Measurements from ENCODE around the gene GRIP2.

GRIP2 gene

DNA sequence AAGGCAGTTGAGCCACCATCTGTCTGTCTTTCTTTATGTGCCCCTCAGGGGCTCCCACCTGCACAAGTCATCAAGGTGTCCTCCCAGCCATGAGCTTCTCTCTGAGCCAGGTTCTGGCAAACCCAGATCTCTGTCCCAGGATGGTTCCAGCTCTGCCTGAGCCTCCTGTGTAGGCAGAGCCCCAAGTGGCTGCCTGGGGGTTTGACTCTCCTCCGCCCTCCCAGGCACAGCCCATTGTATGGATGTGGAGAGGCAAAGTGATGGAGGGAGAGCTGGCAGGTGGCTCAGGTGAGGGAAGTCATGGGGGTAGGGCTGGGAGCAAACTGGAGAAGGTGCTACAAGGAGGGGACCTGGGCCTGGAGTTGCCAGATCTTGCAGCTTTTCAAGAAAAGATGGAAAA lies 56.9 kb downstream of the GRIP2 start:
- H3K4me3 ChIP-seq (ENCODE audit: control insufficient read depth, low read depth, low read length) = no peak overlapping the region
- DNase-seq (ENCODE audit: low read depth) = no peak
- TF ChIP-seq, protein P1, sequence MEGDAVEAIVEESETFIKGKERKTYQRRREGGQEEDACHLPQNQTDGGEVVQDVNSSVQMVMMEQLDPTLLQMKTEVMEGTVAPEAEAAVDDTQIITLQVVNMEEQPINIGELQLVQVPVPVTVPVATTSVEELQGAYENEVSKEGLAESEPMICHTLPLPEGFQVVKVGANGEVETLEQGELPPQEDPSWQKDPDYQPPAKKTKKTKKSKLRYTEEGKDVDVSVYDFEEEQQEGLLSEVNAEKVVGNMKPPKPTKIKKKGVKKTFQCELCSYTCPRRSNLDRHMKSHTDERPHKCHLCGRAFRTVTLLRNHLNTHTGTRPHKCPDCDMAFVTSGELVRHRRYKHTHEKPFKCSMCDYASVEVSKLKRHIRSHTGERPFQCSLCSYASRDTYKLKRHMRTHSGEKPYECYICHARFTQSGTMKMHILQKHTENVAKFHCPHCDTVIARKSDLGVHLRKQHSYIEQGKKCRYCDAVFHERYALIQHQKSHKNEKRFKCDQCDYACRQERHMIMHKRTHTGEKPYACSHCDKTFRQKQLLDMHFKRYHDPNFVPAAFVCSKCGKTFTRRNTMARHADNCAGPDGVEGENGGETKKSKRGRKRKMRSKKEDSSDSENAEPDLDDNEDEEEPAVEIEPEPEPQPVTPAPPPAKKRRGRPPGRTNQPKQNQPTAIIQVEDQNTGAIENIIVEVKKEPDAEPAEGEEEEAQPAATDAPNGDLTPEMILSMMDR (conservative IDR thresholded peaks at IDR 0.05; ENCODE audit: control insufficient read depth, insufficient read depth, low read depth, low read length) = no peak

DNA sequence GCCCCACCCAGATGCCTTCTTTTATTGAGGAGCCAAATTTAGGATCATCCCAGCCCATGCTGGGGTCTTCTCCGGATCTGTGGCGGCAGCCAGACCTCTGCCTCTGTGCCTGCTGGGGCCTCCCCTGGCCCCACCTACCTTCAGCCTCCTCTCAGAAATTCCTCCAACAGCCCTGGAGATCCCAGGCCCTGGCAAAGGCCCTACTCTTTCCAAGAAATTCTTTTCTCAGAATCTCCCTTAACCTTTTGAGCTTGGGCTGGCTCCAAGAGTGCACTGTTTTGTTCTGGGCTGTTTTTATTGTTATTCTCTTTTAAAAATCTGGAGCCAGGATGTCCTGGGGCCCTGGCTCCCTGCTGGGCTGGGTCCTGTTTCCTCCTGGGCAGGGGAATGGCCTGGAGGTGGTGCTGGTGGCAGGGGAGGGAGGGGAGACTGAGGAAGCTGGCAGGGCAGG lies 57.8 kb downstream of the GRIP2 start:
- no peak for DNase-seq (ENCODE audit: low read depth)
- H3K4me3 ChIP-seq (ENCODE audit: control insufficient read depth, low read depth, low read length) = no peak overlapping the region
- TF ChIP-seq, protein P1 (conservative IDR thresholded peaks at IDR 0.05; ENCODE audit: control insufficient read depth, insufficient read depth, low read depth, low read length) = no peak

DNA sequence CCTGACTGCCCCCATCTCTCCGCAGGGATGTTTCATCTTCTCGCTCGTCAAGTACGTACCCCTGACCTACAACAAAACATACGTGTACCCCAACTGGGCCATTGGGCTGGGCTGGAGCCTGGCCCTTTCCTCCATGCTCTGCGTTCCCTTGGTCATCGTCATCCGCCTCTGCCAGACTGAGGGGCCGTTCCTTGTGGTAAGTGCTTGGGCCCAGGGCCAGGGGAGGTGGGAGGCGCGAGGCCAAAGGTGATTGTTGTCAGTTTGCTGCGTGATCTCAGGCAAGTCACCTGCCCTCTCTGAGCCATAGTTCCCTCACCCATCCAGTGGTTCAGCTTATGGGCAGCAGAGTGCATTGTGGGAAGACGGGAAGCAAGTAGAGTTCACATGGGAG lies 58.5 kb downstream of the GRIP2 start:
- no peak for DNase-seq (ENCODE audit: low read depth)
- TF ChIP-seq, protein P1 (conservative IDR thresholded peaks at IDR 0.05; ENCODE audit: control insufficient read depth, insufficient read depth, low read depth, low read length) = no peak

DNA sequence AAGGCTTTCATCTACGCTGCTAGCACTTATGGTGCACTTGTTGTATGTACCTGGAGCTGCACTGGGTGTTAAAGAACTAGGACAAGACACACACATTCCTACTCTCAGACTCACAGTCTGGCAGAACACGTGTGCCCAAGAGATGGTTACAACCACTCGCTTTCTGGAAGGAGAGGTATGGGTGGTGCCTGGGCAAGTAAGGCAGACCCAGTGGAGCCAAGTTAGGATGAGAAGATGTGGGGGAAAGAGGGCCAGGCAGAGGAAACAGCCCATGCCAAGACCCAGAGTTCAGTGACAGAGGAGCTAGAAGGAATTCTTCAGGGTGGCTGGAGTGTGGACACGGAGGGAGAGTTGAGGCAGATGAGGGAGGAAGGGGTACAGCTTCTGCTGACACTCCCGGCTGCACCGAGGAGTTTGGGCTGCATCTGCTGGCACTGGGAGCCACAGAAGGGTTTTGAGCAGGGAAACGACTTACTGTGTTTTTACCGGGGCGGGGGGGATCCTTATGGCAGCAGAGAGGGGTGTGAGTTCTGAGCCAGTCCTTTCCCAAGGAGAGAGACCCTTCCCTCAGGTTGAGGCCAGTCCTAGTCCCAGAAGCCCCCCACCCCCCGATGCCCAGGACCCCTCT lies 59.0 kb downstream of the GRIP2 start:
- TF ChIP-seq, protein P1 (conservative IDR thresholded peaks at IDR 0.05; ENCODE audit: control insufficient read depth, insufficient read depth, low read depth, low read length) = no peak

More for the DNA sequence above, 58.5 kb downstream of the GRIP2 start:
- no peak overlapping the region for H3K4me3 ChIP-seq (ENCODE audit: control insufficient read depth, low read depth, low read length)

DNA sequence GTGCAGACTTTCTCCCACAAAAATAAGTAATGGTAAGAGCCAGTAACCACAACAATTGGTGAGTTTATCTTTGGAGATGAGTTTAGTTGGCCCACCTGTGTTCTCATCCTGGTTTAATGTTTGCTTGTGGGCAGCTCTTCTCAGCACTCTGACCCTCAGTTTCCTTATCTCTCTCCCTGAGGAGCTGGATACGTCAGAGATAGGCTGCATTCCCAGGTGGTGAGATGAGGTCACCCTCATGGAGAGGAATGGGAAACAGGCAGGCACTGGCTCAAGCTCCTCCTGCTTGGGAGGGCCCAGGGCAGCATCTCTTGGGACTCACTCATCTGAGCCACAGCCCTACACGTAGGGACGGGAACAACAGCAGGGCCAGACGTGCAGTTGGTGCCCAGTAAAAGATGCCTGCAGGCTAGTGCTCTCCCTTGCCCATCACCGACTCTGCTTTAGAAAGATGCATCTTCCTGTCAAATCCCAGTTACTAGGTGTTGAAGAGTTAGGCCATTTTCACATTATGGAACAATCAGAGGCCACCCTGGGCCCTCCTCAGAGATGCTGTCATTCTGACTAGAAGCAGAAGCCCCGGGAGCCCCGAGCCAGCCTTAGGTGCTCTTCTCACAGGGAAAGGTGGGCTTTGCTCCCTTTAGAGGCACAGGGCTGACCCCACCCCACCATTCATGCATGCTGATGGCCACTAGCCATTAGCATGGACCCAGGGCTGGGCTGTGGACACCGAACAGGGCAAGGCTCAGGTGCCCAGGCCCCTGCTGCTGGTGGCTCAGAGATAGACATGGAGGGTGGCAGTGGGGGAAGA lies 59.7 kb downstream of the GRIP2 start:
- TF ChIP-seq, protein P1 (conservative IDR thresholded peaks at IDR 0.05; ENCODE audit: control insufficient read depth, insufficient read depth, low read depth, low read length) = no peak
- no peak overlapping the region for H3K4me3 ChIP-seq (ENCODE audit: control insufficient read depth, low read depth, low read length)
- peak; percentile 51 for DNase-seq (ENCODE audit: low read depth)

More for the DNA sequence above, 59.0 kb downstream of the GRIP2 start:
- H3K4me3 ChIP-seq (ENCODE audit: control insufficient read depth, low read depth, low read length) = no peak overlapping the region
- DNase-seq (ENCODE audit: low read depth) = no peak

DNA sequence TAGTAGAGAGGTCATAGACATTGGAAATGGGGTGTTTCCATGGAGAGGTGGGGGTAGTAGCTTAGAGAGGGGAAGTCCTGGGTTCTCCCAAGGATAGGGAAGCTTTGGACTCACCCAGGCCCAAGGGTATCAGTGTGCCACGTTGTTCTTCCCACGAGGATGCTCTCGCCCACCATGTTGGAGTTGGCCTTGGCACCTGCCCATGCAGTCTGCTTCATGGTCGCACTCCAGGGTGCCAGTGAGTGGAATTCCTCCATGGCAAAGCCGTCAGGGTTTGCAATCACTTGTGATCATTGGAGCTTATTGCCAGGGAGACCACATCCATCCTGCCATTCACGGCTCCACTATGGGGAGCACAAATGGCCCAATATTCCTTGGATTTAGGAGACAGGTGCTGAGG lies 60.6 kb downstream of the GRIP2 start:
- no peak for DNase-seq (ENCODE audit: low read depth)
- H3K4me3 ChIP-seq (ENCODE audit: control insufficient read depth, low read depth, low read length) = no peak overlapping the region
- TF ChIP-seq, protein P1 (conservative IDR thresholded peaks at IDR 0.05; ENCODE audit: control insufficient read depth, insufficient read depth, low read depth, low read length) = no peak
